Measurements from ENCODE around the gene TREML2.

GRCh38 chr6:41164551-41165120 lies 36.3 kb downstream of the TREML2 start:
- TF ChIP-seq CTCF (conservative IDR thresholded peaks at IDR 0.05) (no peak), EZH2 (IDR thresholded peaks at IDR 0.05; ENCODE audit: low read depth) (no peak)
